ENCODE data around the gene PLCXD3. TPM values are rescaled to one million over a fixed set of nuclear protein-coding genes. Genes with fewer than 3 reads are reported as not detected.

The PLCXD3 gene
- total and polyA plus RNA-seq, 2 donors, result 0.05 to 0.37 TPM

DNA sequence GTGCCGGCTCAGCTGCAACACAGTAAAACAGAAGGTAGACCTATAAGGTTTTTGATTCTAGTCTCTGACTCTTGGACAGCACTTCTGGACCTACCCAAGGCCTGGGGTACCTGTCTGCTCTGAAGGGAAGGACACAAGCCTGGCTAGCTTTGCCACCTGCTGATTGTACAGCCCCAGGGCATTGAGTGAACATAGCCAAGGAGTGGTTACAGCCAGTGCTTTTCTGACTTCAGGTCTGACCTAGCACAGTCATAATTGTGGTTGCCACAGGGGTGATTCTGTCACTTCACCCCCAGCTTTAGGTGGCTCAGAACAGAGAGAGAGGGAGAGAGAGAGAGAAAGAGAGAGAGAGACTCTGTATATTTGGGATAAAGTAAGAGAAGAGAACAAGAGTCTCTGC lies 118.4 kb downstream of the PLCXD3 start:
- Histone ChIP-seq H3K36me3 (ENCODE audit: control insufficient read depth in 2 of 2, insufficient read depth in 2 of 2, low read length in 1 of 2) (no peaks in the 10 kb centered on the region), H3K9me3 (ENCODE audit: control insufficient read depth in 2 of 2, insufficient read depth in 1 of 2, low read length in 1 of 2) (peaks cover 0 to 5% of the 10 kb centered on the region in 2 donors)

DNA sequence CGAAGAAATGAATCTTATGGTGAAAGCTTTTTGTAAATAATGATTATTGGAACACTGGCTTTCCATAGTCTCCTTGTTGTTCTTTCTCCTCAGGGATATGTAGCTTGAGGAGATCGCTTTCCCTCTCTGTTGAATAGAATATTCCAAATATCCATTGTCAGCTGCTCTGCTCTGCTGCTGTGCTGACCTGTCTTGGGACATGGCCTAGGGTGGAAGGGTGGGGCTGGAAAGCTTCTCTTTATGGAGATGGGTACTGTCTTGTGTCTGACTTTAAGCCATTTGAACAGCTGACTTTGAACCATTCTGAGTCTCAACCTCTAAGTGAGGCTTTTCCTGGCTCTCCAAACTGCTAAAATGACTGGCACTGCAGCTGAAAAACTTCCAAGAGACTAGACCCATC lies 135.8 kb downstream of the PLCXD3 start:
- H3K4me1 ChIP-seq (ENCODE audit: control insufficient read depth in 2 of 2, insufficient read depth in 2 of 2, low read length in 2 of 2), result no peaks in the 10 kb centered on the region
- no peaks in the 10 kb centered on the region for H3K9me3 ChIP-seq (ENCODE audit: control insufficient read depth in 2 of 2, insufficient read depth in 1 of 2, low read length in 1 of 2)
- 90% methylated on average over 2 of the region's 2 CpGs for WGBS
- H3K27me3 ChIP-seq (ENCODE audit: control insufficient read depth in 2 of 2, insufficient read depth in 1 of 2, low read length in 1 of 2), result no peaks in the 10 kb centered on the region
- no peak overlapping the region for H3K4me3 ChIP-seq (ENCODE audit: low read length in 2 of 2)
- H3K36me3 ChIP-seq (ENCODE audit: control insufficient read depth in 2 of 2, insufficient read depth in 2 of 2, low read length in 1 of 2), result no peaks in the 10 kb centered on the region
- no peak overlapping the region for H3K27ac ChIP-seq (ENCODE audit: low read depth in 1 of 2, low read length in 1 of 2)
- DNase-seq (ENCODE audit: low read depth in 6 of 9, low spot score in 9 of 9), result no peak

More for the DNA sequence above, 118.4 kb downstream of the PLCXD3 start:
- no peak for DNase-seq (ENCODE audit: low read depth in 6 of 9, low spot score in 9 of 9)
- WGBS, result 88% methylated on average over 1 of the region's 1 CpG
- Histone ChIP-seq H3K4me1 (ENCODE audit: control insufficient read depth in 2 of 2, insufficient read depth in 2 of 2, low read length in 2 of 2) (no peaks in the 10 kb centered on the region), H3K27me3 (ENCODE audit: control insufficient read depth in 2 of 2, insufficient read depth in 1 of 2, low read length in 1 of 2) (no peaks in the 10 kb centered on the region), H3K4me3 (ENCODE audit: low read length in 2 of 2) (no peak overlapping the region), H3K27ac (ENCODE audit: low read depth in 1 of 2, low read length in 1 of 2) (no peak overlapping the region)

DNA sequence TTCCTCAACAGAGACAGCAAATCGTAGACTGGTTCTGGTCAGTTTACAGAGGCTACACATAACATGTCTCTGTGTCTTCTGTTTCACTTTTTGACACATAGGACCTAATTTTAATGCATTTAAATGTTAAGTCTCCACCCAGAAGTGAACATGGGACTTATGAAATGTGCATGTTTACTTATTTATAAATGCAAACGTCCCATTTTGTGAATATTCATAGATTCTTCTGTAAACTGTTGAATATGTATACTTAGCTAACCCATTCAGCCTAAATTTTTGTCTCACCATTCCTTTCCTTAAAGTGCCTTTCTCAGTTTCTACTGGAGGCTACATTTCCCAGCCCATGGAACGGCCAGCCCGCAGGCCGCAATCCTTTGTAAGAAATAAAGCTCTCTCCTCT lies 137.2 kb downstream of the PLCXD3 start:
- no peak overlapping the region for H3K27ac ChIP-seq (ENCODE audit: low read depth in 1 of 2, low read length in 1 of 2)
- no peaks in the 10 kb centered on the region for H3K4me1 ChIP-seq (ENCODE audit: control insufficient read depth in 2 of 2, insufficient read depth in 2 of 2, low read length in 2 of 2)
- WGBS, result 82% methylated on average over 5 of the region's 5 CpGs
- no peak for DNase-seq (ENCODE audit: low read depth in 6 of 9, low spot score in 9 of 9)
- H3K4me3 ChIP-seq (ENCODE audit: low read length in 2 of 2), result no peak overlapping the region
- no peaks in the 10 kb centered on the region for H3K27me3 ChIP-seq (ENCODE audit: control insufficient read depth in 2 of 2, insufficient read depth in 1 of 2, low read length in 1 of 2)
- no peaks in the 10 kb centered on the region for H3K9me3 ChIP-seq (ENCODE audit: control insufficient read depth in 2 of 2, insufficient read depth in 1 of 2, low read length in 1 of 2)
- no peaks in the 10 kb centered on the region for H3K36me3 ChIP-seq (ENCODE audit: control insufficient read depth in 2 of 2, insufficient read depth in 2 of 2, low read length in 1 of 2)

DNA sequence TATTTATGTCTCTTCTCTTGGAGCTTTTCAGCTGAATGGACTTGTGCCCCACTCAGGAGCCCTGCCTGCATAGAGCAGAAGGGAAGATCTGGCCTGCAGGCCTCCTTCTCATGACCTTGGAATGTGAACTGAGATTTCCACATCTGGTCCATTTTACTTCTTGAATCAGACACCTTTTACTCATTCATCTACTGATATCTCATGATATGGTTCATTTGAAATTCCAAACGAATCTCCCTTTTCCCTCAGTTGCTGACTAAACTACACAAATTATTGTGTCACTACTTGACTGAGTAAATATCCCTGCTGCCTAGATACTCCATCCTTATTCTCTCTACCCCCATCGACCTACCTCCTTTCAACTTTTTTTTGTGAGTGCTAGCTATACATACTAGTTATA lies 138.7 kb downstream of the PLCXD3 start:
- Histone ChIP-seq H3K9me3 (ENCODE audit: control insufficient read depth in 2 of 2, insufficient read depth in 1 of 2, low read length in 1 of 2) (no peaks in the 10 kb centered on the region), H3K4me1 (ENCODE audit: control insufficient read depth in 2 of 2, insufficient read depth in 2 of 2, low read length in 2 of 2) (no peaks in the 10 kb centered on the region), H3K27ac (ENCODE audit: low read depth in 1 of 2, low read length in 1 of 2) (no peak overlapping the region), H3K36me3 (ENCODE audit: control insufficient read depth in 2 of 2, insufficient read depth in 2 of 2, low read length in 1 of 2) (no peaks in the 10 kb centered on the region), H3K4me3 (ENCODE audit: low read length in 2 of 2) (no peak overlapping the region), H3K27me3 (ENCODE audit: control insufficient read depth in 2 of 2, insufficient read depth in 1 of 2, low read length in 1 of 2) (no peaks in the 10 kb centered on the region)
- WGBS, result 80% methylated on average over 2 of the region's 2 CpGs
- DNase-seq (ENCODE audit: low read depth in 6 of 9, low spot score in 9 of 9), result no peak

DNA sequence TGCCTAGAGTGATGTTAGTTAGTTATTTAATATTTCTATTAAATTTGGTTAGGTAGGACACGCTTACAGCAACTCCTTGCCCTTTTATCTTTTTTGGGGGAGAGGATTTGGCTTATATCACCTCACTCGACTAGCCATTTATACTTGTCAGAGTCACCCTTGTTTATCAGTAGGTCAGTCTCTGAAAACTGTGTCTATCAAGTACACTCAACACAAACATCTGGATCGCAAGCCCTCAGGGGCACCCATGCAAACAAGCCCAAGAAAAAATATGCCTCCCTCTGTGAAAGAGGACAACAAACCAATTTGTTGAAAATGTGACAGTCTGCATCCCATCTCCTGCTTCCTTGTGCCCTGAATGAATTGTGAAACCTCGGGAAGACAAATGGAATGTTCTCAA lies 139.9 kb downstream of the PLCXD3 start:
- no peaks in the 10 kb centered on the region for H3K27me3 ChIP-seq (ENCODE audit: control insufficient read depth in 2 of 2, insufficient read depth in 1 of 2, low read length in 1 of 2)
- H3K4me1 ChIP-seq (ENCODE audit: control insufficient read depth in 2 of 2, insufficient read depth in 2 of 2, low read length in 2 of 2), result no peaks in the 10 kb centered on the region
- WGBS, result 82% methylated on average over 4 of the region's 4 CpGs
- no peaks in the 10 kb centered on the region for H3K9me3 ChIP-seq (ENCODE audit: control insufficient read depth in 2 of 2, insufficient read depth in 1 of 2, low read length in 1 of 2)
- H3K4me3 ChIP-seq (ENCODE audit: low read length in 2 of 2), result no peak overlapping the region
- H3K27ac ChIP-seq (ENCODE audit: low read depth in 1 of 2, low read length in 1 of 2), result no peak overlapping the region
- no peak for DNase-seq (ENCODE audit: low read depth in 6 of 9, low spot score in 9 of 9)
- H3K36me3 ChIP-seq (ENCODE audit: control insufficient read depth in 2 of 2, insufficient read depth in 2 of 2, low read length in 1 of 2), result no peaks in the 10 kb centered on the region

DNA sequence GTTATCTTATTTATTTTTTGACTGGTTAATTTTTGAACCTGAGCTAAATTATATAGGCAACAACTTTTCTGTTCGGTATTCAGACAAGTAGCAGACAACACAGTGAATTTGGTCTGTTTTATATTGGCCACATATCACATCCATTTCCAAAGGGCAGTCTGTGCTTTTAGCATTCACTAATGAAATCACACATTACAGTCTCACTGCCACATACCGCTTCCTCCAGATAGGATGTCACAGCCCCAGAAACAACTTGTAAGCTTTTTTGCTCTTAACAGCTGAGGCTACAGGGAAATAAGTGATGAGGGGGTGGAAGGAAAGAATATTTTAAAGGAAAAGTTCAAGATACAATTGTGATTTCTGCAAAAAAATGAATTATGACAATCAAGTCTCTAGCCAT lies 140.6 kb downstream of the PLCXD3 start:
- 91% methylated on average over 2 of the region's 2 CpGs for WGBS

DNA sequence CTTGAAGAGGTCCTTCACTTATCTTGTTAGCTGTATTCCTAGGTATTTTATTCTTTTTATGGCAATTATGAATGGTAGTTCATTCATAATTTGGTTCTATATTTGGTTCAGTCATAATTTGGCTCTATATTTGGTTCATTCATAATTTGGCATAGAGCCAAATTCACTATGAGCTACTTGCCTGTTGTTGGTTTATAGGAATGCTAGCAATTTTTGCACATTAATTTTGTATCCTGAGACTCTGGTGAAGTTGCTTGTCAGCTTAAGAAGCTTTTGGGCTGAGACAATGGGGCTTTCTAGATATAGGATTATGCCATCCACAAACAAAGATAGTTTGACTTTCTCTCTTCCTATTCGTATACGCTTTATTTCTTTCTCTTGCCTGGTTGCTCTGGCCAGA lies 142.2 kb downstream of the PLCXD3 start:
- Histone ChIP-seq H3K9me3 (ENCODE audit: control insufficient read depth in 2 of 2, insufficient read depth in 1 of 2, low read length in 1 of 2) (no peaks in the 10 kb centered on the region), H3K27me3 (ENCODE audit: control insufficient read depth in 2 of 2, insufficient read depth in 1 of 2, low read length in 1 of 2) (no peaks in the 10 kb centered on the region), H3K4me1 (ENCODE audit: control insufficient read depth in 2 of 2, insufficient read depth in 2 of 2, low read length in 2 of 2) (no peaks in the 10 kb centered on the region), H3K4me3 (ENCODE audit: low read length in 2 of 2) (no peak overlapping the region), H3K27ac (ENCODE audit: low read depth in 1 of 2, low read length in 1 of 2) (no peak overlapping the region), H3K36me3 (ENCODE audit: control insufficient read depth in 2 of 2, insufficient read depth in 2 of 2, low read length in 1 of 2) (no peaks in the 10 kb centered on the region)
- WGBS, result 97% methylated on average over 2 of the region's 2 CpGs
- DNase-seq (ENCODE audit: low read depth in 6 of 9, low spot score in 9 of 9), result no peak

More for the DNA sequence above, 140.6 kb downstream of the PLCXD3 start:
- no peaks in the 10 kb centered on the region for H3K9me3 ChIP-seq (ENCODE audit: control insufficient read depth in 2 of 2, insufficient read depth in 1 of 2, low read length in 1 of 2)
- H3K4me3 ChIP-seq (ENCODE audit: low read length in 2 of 2), result no peak overlapping the region
- DNase-seq (ENCODE audit: low read depth in 6 of 9, low spot score in 9 of 9), result no peak
- no peaks in the 10 kb centered on the region for H3K27me3 ChIP-seq (ENCODE audit: control insufficient read depth in 2 of 2, insufficient read depth in 1 of 2, low read length in 1 of 2)
- no peaks in the 10 kb centered on the region for H3K36me3 ChIP-seq (ENCODE audit: control insufficient read depth in 2 of 2, insufficient read depth in 2 of 2, low read length in 1 of 2)
- no peaks in the 10 kb centered on the region for H3K4me1 ChIP-seq (ENCODE audit: control insufficient read depth in 2 of 2, insufficient read depth in 2 of 2, low read length in 2 of 2)
- no peak overlapping the region for H3K27ac ChIP-seq (ENCODE audit: low read depth in 1 of 2, low read length in 1 of 2)

DNA sequence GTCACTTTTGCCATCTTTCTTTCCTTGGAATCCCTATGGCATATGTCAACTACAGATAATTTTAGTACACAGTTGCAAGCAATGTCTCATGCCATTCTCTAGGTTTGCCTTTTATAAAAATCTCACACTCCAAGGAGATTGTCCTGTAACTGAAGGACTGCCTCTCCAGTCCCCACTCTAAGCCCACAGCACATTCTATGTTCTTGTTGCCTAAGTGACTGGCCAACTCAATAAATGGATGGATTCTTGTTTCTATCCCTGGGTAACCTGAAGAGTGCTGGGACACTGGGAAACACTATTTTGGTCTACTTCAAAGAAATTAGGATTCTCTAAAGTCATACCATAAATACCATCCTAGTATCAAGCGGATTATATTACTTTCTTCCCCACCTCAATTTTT lies 145.0 kb downstream of the PLCXD3 start:
- Histone ChIP-seq H3K4me1 (ENCODE audit: control insufficient read depth in 2 of 2, insufficient read depth in 2 of 2, low read length in 2 of 2) (no peaks in the 10 kb centered on the region), H3K27me3 (ENCODE audit: control insufficient read depth in 2 of 2, insufficient read depth in 1 of 2, low read length in 1 of 2) (no peaks in the 10 kb centered on the region), H3K9me3 (ENCODE audit: control insufficient read depth in 2 of 2, insufficient read depth in 1 of 2, low read length in 1 of 2) (no peaks in the 10 kb centered on the region), H3K36me3 (ENCODE audit: control insufficient read depth in 2 of 2, insufficient read depth in 2 of 2, low read length in 1 of 2) (no peaks in the 10 kb centered on the region), H3K4me3 (ENCODE audit: low read length in 2 of 2) (no peak overlapping the region), H3K27ac (ENCODE audit: low read depth in 1 of 2, low read length in 1 of 2) (no peak overlapping the region)
- DNase-seq (ENCODE audit: low read depth in 6 of 9, low spot score in 9 of 9), result no peak
- WGBS, result 1% methylated on average over 1 of the region's 1 CpG

DNA sequence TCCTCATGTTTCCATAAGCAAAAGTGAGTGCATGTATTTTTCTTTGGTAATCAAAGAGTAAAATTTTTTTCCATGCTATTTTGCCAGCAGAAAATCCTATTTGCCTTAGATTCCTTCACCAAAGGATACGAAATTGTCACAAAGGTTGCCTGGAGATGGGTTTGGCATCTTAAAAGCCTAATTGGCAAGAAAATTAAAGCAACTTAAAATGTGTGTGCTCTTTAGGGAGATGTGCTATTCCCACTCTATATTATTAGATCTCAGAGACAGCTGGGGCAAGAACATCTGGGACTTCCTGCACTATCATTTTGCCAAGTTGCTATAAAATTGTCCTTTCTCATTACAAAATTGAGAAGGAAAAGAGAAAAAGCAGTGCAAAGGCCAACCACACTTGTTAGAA lies 146.1 kb downstream of the PLCXD3 start:
- WGBS, result 52% methylated on average over 1 of the region's 1 CpG
- Histone ChIP-seq H3K36me3 (ENCODE audit: control insufficient read depth in 2 of 2, insufficient read depth in 2 of 2, low read length in 1 of 2) (no peaks in the 10 kb centered on the region), H3K4me1 (ENCODE audit: control insufficient read depth in 2 of 2, insufficient read depth in 2 of 2, low read length in 2 of 2) (no peaks in the 10 kb centered on the region), H3K27me3 (ENCODE audit: control insufficient read depth in 2 of 2, insufficient read depth in 1 of 2, low read length in 1 of 2) (no peaks in the 10 kb centered on the region), H3K9me3 (ENCODE audit: control insufficient read depth in 2 of 2, insufficient read depth in 1 of 2, low read length in 1 of 2) (no peaks in the 10 kb centered on the region), H3K27ac (ENCODE audit: low read depth in 1 of 2, low read length in 1 of 2) (no peak overlapping the region), H3K4me3 (ENCODE audit: low read length in 2 of 2) (no peak overlapping the region)
- no peak for DNase-seq (ENCODE audit: low read depth in 6 of 9, low spot score in 9 of 9)

All from thymus (tissue), 11 donors.